GM19025 (cell line): ENCODE results near the gene CCDC146.
A peak's percentile ranks its signal among the peaks of the same experiment; 100 is the strongest.
"Not testable (repeated sequence)": the region's sequence is repeated elsewhere in the genome, so short reads cannot be mapped to it uniquely, and the experiment has no call there.

ENCODE experiments used
- ATAC-seq: cut with Tn5 transposase; IDR thresholded peaks from one replicate; pipeline ENCODE4 v1.9.1; 2021; ENCODE audit warnings: mild to moderate bottlenecking, low read depth, moderate library complexity; ENCODE audit not compliant: unreplicated experiment

The CCDC146 gene

DNA sequence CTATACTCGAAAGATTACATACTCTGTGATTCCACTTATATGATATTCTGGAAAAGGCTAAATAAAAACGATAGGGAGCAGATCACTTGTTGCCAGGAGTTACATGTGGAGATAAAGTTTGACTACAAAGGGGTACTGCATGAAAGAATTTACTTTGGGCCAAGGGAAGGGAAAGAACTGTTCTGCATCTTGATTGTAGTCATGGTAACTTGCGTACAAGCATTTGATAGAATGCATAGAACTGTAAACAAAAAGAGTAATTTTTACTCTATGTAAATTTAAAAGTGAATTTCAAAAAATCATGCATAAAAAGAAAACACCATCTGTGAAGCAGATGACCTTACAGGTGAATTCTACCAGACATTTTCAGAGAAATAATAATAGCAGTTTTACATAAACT, 9.4 kb downstream of the CCDC146 start:
- not testable (repeated sequence) for ATAC-seq

DNA sequence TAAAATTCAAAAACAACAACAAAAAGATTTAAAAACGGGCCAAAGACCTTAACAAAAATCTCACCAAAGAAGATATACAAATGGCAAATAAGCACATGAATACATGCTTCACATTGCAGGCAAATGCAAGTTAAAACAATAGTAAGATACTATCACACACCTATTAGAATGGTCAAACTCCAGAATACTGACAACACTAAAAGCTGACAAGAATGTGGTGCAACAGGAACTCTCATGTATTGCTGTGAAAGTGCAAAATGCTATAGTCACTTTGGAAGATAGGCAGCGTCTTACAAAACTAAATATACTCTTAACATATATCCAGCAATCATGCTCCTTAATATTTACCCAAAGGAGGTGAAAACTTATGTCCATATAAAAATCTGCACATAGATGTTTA, 16.3 kb downstream of the CCDC146 start:
- ATAC-seq, result not testable (repeated sequence)

GRCh38 chr7:77140291-77140690, 17.9 kb downstream of the CCDC146 start:
- not testable (repeated sequence) for ATAC-seq

- ATAC-seq, result not testable (repeated sequence)
Observed at GRCh38 chr7:77152232-77152631, 29.8 kb downstream of the CCDC146 start.

GRCh38 chr7:77154917-77155464, 32.6 kb downstream of the CCDC146 start:
- not testable (repeated sequence) for ATAC-seq

- ATAC-seq, result not testable (repeated sequence)
Observed at GRCh38 chr7:77155601-77156377, 33.4 kb downstream of the CCDC146 start.

- peak; percentile 76 for ATAC-seq
Observed at GRCh38 chr7:77157034-77157433, 34.6 kb downstream of the CCDC146 start.

DNA sequence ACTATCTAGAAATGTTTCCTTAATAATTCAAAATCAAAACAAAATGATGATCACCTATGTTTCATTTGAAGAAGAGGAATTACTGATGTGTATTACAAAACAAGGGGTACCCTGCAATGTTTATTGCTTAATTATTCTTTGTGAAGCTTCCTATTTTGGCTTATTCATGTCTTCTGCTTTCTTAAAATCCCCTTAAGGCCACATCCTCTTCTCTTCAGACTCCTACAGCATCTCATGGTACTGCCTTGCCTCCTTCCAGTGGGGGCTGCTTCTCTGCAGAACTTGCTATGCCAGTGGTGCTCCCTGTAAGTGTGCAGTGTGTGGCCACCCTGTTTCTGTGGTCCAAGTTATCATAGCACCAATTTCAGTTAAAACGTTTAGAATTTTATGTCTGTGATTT, 35.0 kb downstream of the CCDC146 start:
- ATAC-seq, result peak; percentile 59

DNA sequence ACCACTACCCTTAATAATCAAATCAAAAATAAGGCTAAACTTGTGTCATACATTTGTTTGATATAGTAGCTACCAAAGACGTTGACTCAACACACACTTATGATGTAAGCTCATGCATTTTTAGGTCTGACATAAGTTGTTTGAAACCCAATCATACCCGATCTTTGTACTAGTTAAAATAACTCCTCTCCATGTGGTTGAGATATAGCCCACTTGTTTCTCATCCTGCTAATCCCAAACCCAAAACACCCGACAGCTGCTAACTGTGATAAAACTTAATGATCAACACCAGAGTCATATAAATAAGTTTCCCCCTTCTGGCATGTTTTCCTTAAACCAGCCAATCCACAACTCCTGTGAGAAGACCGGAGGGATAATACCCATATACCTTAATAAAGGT, 48.7 kb downstream of the CCDC146 start:
- ATAC-seq, result not testable (repeated sequence)

GRCh38 chr7:77172437-77173172, 50.2 kb downstream of the CCDC146 start:
- not testable (repeated sequence) for ATAC-seq

DNA sequence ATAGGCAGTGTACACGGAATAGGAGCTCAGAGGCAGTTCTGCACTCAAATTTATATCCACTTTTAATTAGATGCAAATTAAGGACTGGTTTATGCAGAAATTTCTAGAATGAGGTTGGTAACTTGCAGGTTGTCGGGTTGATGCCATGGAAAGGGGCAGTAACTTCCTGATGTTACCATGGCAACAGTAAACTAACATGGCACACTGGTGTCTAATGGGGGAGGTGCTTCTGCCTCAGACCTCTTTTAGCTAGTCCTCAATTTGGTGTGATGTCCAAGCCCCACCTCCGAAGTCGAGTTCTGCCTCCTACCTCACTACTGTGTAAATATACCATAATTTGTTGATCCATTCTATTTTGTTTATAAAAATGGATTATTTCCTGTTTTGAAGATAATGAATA, 52.0 kb downstream of the CCDC146 start:
- ATAC-seq, result not testable (repeated sequence)

DNA sequence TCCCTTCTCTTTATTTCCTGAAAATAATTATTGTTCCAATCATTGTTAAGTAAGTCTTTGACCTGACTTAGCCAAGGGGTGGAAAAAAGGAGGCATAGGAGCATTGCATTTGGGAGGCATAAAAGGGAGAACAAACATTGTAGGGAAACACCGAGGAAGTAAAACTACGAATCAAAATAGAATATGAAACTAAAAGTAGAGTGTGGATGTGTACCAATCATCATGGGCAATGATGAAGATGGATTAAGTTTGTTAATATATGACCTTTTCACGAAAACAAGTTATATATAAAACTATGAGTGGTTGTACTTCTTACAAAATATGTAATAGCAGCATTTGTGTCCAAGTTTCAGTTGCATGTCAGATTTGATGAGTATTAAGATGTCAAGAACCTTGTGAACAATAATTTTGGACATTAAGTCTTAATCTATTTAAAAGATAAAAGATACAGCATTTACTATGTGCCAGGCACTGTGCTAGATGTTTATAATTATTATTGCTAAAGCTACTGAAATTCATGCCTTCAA, 52.9 kb downstream of the CCDC146 start:
- ATAC-seq, result peak; percentile 80

DNA sequence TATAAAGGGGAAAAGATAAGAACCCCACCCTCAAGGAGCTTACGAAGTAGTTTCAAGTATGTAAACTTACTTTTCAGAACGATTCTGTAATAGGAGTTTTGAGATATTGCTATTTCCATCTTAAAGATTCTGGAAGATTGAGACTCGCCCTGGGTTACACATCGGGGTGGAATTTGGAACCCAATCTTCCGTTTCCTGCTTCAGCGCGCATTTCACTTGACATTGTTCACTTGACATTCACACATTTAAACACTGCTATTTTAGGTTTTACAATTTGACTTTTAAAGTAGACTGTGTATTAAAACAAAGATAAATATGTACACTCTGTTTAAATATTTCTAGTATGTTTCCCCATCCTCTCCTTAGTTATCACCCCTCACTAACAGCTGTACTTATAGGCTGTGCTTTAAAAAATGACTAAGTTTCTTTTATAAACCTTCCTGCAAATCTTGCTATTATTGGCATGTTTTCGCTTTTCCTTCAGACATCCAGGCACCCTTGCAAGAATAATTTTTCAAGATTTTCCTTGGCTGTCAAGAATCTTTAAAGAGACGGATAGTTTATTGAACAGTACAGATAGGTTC, 55.0 kb downstream of the CCDC146 start:
- ATAC-seq, result not testable (repeated sequence)

GRCh38 chr7:77178024-77178423, 55.6 kb downstream of the CCDC146 start:
- ATAC-seq, result not testable (repeated sequence)

GRCh38 chr7:77181015-77181595, 58.7 kb downstream of the CCDC146 start:
- no peak for ATAC-seq

GRCh38 chr7:77181734-77182133, 59.3 kb downstream of the CCDC146 start:
- no peak for ATAC-seq

- no peak for ATAC-seq
Observed at GRCh38 chr7:77182261-77182660, 59.8 kb downstream of the CCDC146 start.

DNA sequence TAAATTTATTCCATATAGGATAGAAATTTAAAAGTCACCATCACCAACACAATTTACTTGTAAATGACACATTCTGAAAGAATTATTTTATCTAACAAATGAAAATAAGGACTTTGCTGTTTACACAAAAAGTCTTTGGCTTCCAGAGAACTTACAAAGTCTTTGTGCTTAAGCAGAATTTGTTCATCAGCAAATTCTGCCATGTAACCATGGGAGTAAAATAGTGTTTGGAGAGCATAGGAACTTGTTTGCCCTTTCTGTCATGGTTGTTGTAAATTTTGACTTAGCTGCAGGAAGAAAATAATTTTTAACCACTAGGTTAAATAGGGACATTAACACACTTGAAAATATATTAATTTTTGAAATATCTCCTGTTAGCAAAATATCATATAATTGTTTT, 62.0 kb downstream of the CCDC146 start:
- ATAC-seq, result no peak

GRCh38 chr7:77184990-77185389, 62.6 kb downstream of the CCDC146 start:
- no peak for ATAC-seq

GRCh38 chr7:77185866-77186265, 63.5 kb downstream of the CCDC146 start:
- ATAC-seq, result no peak
